Activated CD4-positive, alpha-beta T cell treated with anti-CD3 and anti-CD28 coated beads, Interleukin-2, amount 10 ng/mL, durations not matched to agents 7 days and 5 days (primary cell): ENCODE measurements around the gene VSTM1. TPM values are rescaled to one million over a fixed set of nuclear protein-coding genes. Genes with fewer than 3 reads are reported as not detected.
"Not testable (repeated sequence)": the region's sequence is repeated elsewhere in the genome, so short reads cannot be mapped to it uniquely, and the experiment has no call there.

Experiments
- CTCF ChIA-PET: fragments of 350-600 bp; sonication (Branson Sonifier 250); formaldehyde crosslinking; loops from one replicate; lab custom pipeline; 2021; ENCODE audit warnings: antibody characterized with exemption; lab: Charles Lee
- POLR2A ChIA-PET: fragments of 350-600 bp; sonication (Branson Sonifier 250); formaldehyde crosslinking; loops from one replicate; lab custom pipeline; 2021; ENCODE audit warnings: antibody characterized with exemption; lab: Charles Lee
- DNase-seq: peaks from one replicate; pipeline ENCODE4 v3.0.0-alpha.2; 2020
- H3K27ac Mint-ChIP-seq: one replicate; pipeline ENCODE4 v1.8.0; 2021; ENCODE audit warnings: mild to moderate bottlenecking, moderate library complexity, mixed read lengths
- H3K27me3 Mint-ChIP-seq: one replicate; pipeline ENCODE4 v1.8.0; 2021; ENCODE audit warnings: mixed read lengths
- H3K36me3 Mint-ChIP-seq: one replicate; pipeline ENCODE4 v1.8.0; 2021; ENCODE audit warnings: low read depth, mixed read lengths
- H3K4me1 Mint-ChIP-seq: one replicate; pipeline ENCODE4 v1.8.0; 2021; ENCODE audit warnings: mixed read lengths
- H3K4me3 Mint-ChIP-seq: one replicate; pipeline ENCODE4 v1.8.0; 2021; ENCODE audit warnings: mild to moderate bottlenecking, moderate library complexity, mixed read lengths
- H3K9me3 Mint-ChIP-seq: one replicate; pipeline ENCODE4 v1.8.0; 2021; ENCODE audit warnings: mixed read lengths
- total RNA-seq, 2 experiments: library from RNA; stranded (reverse); gene quantifications; one replicate each; pipeline ENCODE4 v1.2.3, GENCODE V29; 2021

VSTM1 gene
- total RNA-seq, 2 experiments from 2014 or later: not detected

DNA sequence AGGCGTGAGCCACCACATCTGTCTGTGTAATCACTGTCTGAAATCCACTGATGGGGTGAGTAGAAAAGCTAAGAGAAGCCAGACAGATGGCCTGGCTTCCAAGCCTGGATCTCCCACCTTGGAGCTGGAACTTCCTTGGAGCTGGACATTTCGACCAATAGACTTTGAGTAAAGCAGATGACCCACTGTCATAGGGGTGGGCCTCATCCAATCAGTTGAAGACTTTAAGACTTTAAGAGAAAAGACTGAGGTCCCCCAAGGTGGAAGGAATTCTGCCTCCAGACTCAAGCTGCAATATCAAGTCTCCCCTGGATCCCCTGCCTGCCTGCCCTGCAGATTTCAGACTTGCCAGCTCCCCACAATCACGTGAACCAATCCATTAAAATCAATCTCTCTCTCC, 20.7 kb downstream of the VSTM1 start:
- Mint-ChIP-seq H3K27me3 (peaks cover 2% of the 10 kb centered on the region), H3K4me3 (no peak overlapping the region), H3K36me3 (no peaks in the 10 kb centered on the region), H3K4me1 (no peaks in the 10 kb centered on the region), H3K27ac (no peak overlapping the region), H3K9me3 (no peaks in the 10 kb centered on the region)
- DNase-seq: no peak
- POLR2A ChIA-PET: no interaction called here
- CTCF ChIA-PET: interaction anchor here (0.9 to 1.3 kb wide), 2 partner anchors 12 to 250 kb away, joined by 3 read pairs; no protein-coding TSS in a partner anchor

DNA sequence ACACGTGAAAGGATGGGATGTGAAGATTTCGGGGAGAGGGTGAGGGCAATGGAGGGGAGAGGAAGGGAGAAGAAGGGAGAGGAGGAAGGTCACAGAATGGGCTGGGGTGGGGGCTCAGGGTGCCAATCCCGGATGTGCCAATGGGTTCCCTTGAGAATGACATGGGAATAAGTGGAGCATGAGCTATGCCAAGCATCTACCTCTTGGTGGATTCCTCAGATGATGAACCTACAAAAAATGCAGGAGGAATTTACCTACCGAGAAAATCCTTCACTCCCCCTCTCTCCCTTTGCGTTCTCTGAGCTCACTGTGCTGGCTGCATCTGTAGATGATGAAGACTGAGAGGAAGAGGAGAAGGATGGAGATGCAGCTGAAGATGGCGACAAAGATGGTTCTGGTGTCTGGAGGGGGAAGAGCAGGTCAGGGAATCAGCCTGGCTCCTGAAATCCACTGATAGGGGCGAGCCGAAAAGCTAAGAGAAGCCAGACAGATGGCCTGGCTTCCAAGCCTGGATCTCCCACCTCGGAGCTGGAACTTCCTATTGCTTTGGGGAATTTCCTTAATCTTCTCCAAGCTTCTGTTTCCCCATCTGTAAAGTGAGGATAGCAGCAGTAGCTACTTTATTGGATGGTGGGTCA, 21.6 kb downstream of the VSTM1 start:
- Mint-ChIP-seq H3K27me3 (peaks cover 2% of the 10 kb centered on the region), H3K36me3 (no peaks in the 10 kb centered on the region), H3K4me3 (no peak overlapping the region), H3K4me1 (no peaks in the 10 kb centered on the region), H3K27ac (no peak overlapping the region), H3K9me3 (no peaks in the 10 kb centered on the region)
- CTCF ChIA-PET: interaction anchor here (1.3 kb wide), 1 partner anchor 11 kb away, joined by 3 read pairs; no protein-coding TSS in a partner anchor
- POLR2A ChIA-PET: no interaction called here
- no peak for DNase-seq

GRCh38 chr19:54040003-54040402, 23.7 kb downstream of the VSTM1 start:
- Mint-ChIP-seq H3K9me3 (no peaks in the 10 kb centered on the region), H3K27me3 (peaks cover 2% of the 10 kb centered on the region), H3K27ac (no peak overlapping the region), H3K4me3 (no peak overlapping the region), H3K36me3 (no peaks in the 10 kb centered on the region), H3K4me1 (no peaks in the 10 kb centered on the region)
- POLR2A ChIA-PET: no interaction called here
- no peak for DNase-seq
- CTCF ChIA-PET: interaction anchor here (0.7 kb wide), 1 partner anchor 188 kb away, joined by 3 read pairs; no protein-coding TSS in a partner anchor

- H3K36me3 Mint-ChIP-seq, POLR2A ChIA-PET, H3K27me3 Mint-ChIP-seq, H3K9me3 Mint-ChIP-seq, H3K4me3 Mint-ChIP-seq, H3K4me1 Mint-ChIP-seq, DNase-seq, H3K27ac Mint-ChIP-seq, CTCF ChIA-PET: not testable (repeated sequence)
Measured at GRCh38 chr19:54036542-54036941, 27.2 kb downstream of the VSTM1 start.

- CTCF ChIA-PET: no interaction called here
- POLR2A ChIA-PET: no interaction called here
Measured at GRCh38 chr19:54035215-54036178, 28.2 kb downstream of the VSTM1 start.

GRCh38 chr19:54030895-54031586, 32.7 kb downstream of the VSTM1 start:
- no peaks in the 10 kb centered on the region for H3K9me3 Mint-ChIP-seq
- no peak for DNase-seq
- ChIA-PET CTCF (interaction anchor here (0.5 to 1.3 kb wide), 2 partner anchors 11 to 21 kb away, joined by 3 read pairs; no protein-coding TSS in a partner anchor), POLR2A (no interaction called here)
- H3K4me3 Mint-ChIP-seq: no peak overlapping the region
- H3K4me1 Mint-ChIP-seq: peaks cover 2% of the 10 kb centered on the region
- peaks cover 15% of the 10 kb centered on the region for H3K27me3 Mint-ChIP-seq
- H3K36me3 Mint-ChIP-seq: no peaks in the 10 kb centered on the region
- H3K27ac Mint-ChIP-seq: no peak overlapping the region

More at GRCh38 chr19:54035215-54036178, 28.2 kb downstream of the VSTM1 start:
- H3K4me1 Mint-ChIP-seq: no peaks in the 10 kb centered on the region
- H3K9me3 Mint-ChIP-seq: no peaks in the 10 kb centered on the region
- H3K36me3 Mint-ChIP-seq: no peaks in the 10 kb centered on the region
- no peak overlapping the region for H3K27ac Mint-ChIP-seq
- DNase-seq: no peak
- no peak overlapping the region for H3K4me3 Mint-ChIP-seq
- peaks cover 7% of the 10 kb centered on the region for H3K27me3 Mint-ChIP-seq

DNA sequence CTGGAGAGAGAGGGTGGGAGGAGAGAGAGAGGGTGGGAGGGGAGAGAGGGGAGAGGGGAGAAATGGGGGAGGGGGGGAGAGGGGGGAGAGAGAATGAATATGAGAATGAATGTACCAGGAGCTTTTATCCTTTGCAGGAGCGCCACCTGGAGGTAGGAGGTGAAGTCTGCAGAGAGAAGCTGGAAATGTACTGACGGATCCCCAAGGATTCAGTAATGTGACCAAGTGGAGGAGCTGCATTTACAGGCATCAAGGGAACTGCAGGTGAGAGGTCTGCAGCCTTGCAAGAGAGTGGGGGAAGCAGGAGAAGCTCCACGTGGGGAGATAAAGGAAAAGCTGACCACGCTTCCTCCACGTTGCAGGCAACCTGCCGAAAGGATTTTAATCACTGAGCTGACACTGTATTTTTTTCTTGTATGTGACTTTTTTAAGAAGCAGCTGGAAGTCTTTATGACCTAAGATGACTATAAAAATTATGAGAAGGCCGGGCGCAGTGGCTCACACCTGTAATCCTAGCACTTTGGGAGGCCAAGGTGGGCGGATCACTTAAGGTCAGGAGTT, 33.7 kb downstream of the VSTM1 start:
- H3K27me3 Mint-ChIP-seq: peaks cover 15% of the 10 kb centered on the region
- no peak overlapping the region for H3K4me3 Mint-ChIP-seq
- H3K4me1 Mint-ChIP-seq: peaks cover 2% of the 10 kb centered on the region
- ChIA-PET POLR2A (no interaction called here), CTCF (interaction anchor here (0.6 to 1.3 kb wide), 7 partner anchors 12 to 237 kb away, joined by 3 to 17 read pairs (median 3); no protein-coding TSS in a partner anchor)
- no peaks in the 10 kb centered on the region for H3K36me3 Mint-ChIP-seq
- H3K9me3 Mint-ChIP-seq: no peaks in the 10 kb centered on the region
- peak; percentile 66 for DNase-seq
- no peak overlapping the region for H3K27ac Mint-ChIP-seq

- ChIA-PET CTCF (interaction anchor here (0.6 to 1.3 kb wide), 5 partner anchors 15 to 808 kb away, joined by 3 to 17 read pairs (median 3); no protein-coding TSS in a partner anchor), POLR2A (no interaction called here)
- H3K4me1 Mint-ChIP-seq: peaks cover 2% of the 10 kb centered on the region
Measured at GRCh38 chr19:54029301-54029700, 34.4 kb downstream of the VSTM1 start.

DNA sequence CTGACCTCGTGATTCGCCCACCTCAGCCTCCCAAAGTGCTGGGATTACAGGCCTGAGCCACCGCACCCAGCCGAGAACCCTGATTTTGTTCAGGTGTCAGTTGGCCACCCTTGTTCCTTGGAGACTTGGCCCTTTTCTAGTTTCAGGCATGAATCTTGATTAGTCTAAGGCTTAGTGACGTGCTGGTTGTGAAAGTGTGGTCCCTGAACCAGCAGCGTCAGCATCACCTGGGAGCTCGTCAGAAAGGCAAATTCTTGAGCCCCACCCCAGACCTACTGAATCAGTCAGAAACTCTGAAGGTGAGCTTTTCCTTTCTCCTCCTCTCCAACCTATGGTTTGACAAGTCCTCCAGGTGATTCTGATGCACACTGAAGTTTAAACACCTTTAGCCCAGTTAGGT, 37.0 kb downstream of the VSTM1 start:
- Mint-ChIP-seq H3K27ac (no peak overlapping the region), H3K9me3 (no peaks in the 10 kb centered on the region), H3K4me3 (no peak overlapping the region), H3K27me3 (peaks cover 24% of the 10 kb centered on the region), H3K36me3 (no peaks in the 10 kb centered on the region), H3K4me1 (peaks cover 5% of the 10 kb centered on the region)
- ChIA-PET CTCF (interaction anchor here (0.6 kb wide), 1 partner anchor 10 kb away, joined by 6 read pairs; no protein-coding TSS in a partner anchor), POLR2A (no interaction called here)
- no peak for DNase-seq

More at GRCh38 chr19:54029301-54029700, 34.4 kb downstream of the VSTM1 start:
- H3K9me3 Mint-ChIP-seq: no peaks in the 10 kb centered on the region
- no peaks in the 10 kb centered on the region for H3K36me3 Mint-ChIP-seq
- H3K4me3 Mint-ChIP-seq: no peak overlapping the region
- DNase-seq: no peak
- peaks cover 15% of the 10 kb centered on the region for H3K27me3 Mint-ChIP-seq
- no peak overlapping the region for H3K27ac Mint-ChIP-seq

DNA sequence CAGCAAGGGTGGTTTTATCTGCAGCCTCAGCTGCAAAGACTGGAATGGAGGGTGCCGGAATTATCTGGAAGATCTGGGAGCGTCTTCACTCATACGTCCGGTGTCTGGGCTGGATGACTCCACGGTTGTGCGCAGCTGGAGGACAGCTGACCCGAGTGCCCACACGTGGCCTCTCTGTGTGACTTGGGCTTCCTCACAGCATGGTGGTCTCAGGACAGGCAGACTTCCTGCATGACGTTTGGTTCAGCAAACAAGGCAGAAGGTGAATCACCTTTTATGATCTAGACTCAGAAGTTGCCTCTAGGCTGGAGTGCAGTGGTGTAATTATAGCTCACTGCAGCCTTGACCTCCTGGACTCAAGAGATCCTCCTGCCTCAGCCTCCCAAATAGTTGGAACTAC, 39.0 kb downstream of the VSTM1 start:
- Mint-ChIP-seq H3K27me3 (peaks cover 18% of the 10 kb centered on the region), H3K4me1 (peaks cover 11% of the 10 kb centered on the region), H3K9me3 (no peaks in the 10 kb centered on the region), H3K4me3 (no peak overlapping the region), H3K27ac (no peak overlapping the region), H3K36me3 (no peaks in the 10 kb centered on the region)
- DNase-seq: no peak
- POLR2A ChIA-PET: no interaction called here
- CTCF ChIA-PET: interaction anchor here (0.6 to 2.3 kb wide), 8 partner anchors 17 to 952 kb away, joined by 3 to 11 read pairs (median 5); no protein-coding TSS in a partner anchor

DNA sequence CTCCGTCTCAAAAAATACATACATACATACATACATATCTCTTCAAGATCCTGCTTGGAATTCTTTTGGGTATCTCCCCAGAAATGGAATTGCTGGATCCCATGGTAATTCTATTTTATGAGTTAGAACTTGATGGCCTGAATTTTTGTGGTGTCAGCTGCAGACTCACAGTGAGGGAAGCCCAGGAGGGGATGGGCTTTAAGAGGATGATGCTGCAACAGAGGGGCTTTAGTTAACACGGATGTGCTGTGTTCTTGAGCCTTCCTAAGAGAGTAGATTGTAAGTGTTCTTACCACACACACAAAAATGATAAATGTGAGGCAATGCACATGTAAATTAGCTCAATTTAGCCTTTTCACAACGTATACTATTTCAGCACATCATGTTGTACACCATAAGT, 40.5 kb downstream of the VSTM1 start:
- DNase-seq: no peak
- ChIA-PET POLR2A (no interaction called here), CTCF (interaction anchor here (0.6 to 1.7 kb wide), 9 partner anchors 15 to 887 kb away, joined by 3 to 5 read pairs (median 3); no protein-coding TSS in a partner anchor)
- Mint-ChIP-seq H3K36me3 (no peaks in the 10 kb centered on the region), H3K4me1 (peaks cover 11% of the 10 kb centered on the region), H3K9me3 (no peaks in the 10 kb centered on the region), H3K27me3 (peaks cover 13% of the 10 kb centered on the region), H3K4me3 (no peak overlapping the region), H3K27ac (no peak overlapping the region)

GRCh38 chr19:54021932-54022331, 41.8 kb downstream of the VSTM1 start:
- ChIA-PET CTCF (no interaction called here), POLR2A (no interaction called here)
- no peaks in the 10 kb centered on the region for H3K36me3 Mint-ChIP-seq
- peaks cover 11% of the 10 kb centered on the region for H3K4me1 Mint-ChIP-seq
- H3K27ac Mint-ChIP-seq: no peak overlapping the region
- no peak for DNase-seq
- peaks cover 14% of the 10 kb centered on the region for H3K27me3 Mint-ChIP-seq
- no peaks in the 10 kb centered on the region for H3K9me3 Mint-ChIP-seq
- H3K4me3 Mint-ChIP-seq: no peak overlapping the region
